ENCODE measurements around the gene XXYLT1.

- TF ChIP-seq CTCF (IDR thresholded peaks at IDR 0.05 in 2 of 3, conservative IDR thresholded peaks at IDR 0.05 in 1 of 3; ENCODE audit: borderline replicate concordance in 1 of 3, insufficient read depth in 1 of 3, low read depth in 2 of 3, low read length in 2 of 3) (peak in 2 of 3 experiments; percentile 28 to 37; a peak in 4 of 6 replicates), ATF3 (IDR thresholded peaks at IDR 0.05) (no peak), MAX (IDR thresholded peaks at IDR 0.05) (peak; percentile 66; the same call in 1 of the 2 replicates), YY1 (IDR thresholded peaks at IDR 0.05; ENCODE audit: extremely low read depth, insufficient replicate concordance, low read depth, low read length) (no peak), ZBTB33 (IDR thresholded peaks at IDR 0.05; ENCODE audit: extremely low read depth, insufficient replicate concordance, low read length) (no peak), RAD21 (IDR thresholded peaks at IDR 0.05; ENCODE audit: low read depth) (peak; percentile 51), REST (IDR thresholded peaks at IDR 0.05; ENCODE audit: low read depth) (no peak), EZH2 (IDR thresholded peaks at IDR 0.05) (no peak), POLR2AphosphoS5 (IDR thresholded peaks at IDR 0.05; ENCODE audit: low read depth, low read length) (no peak; the same call in 1 of the 2 replicates), POLR2A (IDR thresholded peaks at IDR 0.05; ENCODE audit: borderline replicate concordance, extremely low read depth, insufficient read depth, insufficient read length) (no peak), EZH2phosphoT487 (IDR thresholded peaks at IDR 0.05; ENCODE audit: borderline replicate concordance) (no peak)
These were observed 11.3 kb downstream of the XXYLT1 start for GRCh38 chr3:195259475-195260279.

All from HCT116 (cell line).